Measurements from ENCODE around the gene RAB11FIP4.

Gene RAB11FIP4

DNA sequence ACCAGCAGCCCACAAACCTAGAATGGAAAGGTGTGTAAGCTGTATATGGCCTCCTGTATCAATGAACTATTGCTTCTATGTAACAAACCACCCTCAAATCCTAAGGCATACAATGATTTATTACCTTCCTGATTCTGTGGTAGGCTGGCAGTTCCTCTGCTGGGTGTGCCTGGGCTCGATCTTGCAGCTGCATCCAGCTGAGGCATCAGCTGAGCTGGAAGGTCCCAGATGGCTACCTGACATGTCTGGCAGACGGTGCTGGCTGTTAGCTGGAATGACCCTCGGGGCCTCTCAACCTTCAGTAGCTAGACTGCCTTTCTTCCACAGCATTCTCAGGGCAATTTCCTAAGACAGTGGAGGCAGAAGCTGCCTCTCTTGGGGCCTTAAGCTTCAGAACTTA, 152.7 kb downstream of the RAB11FIP4 start:
- DNase-seq (ENCODE audit: low read depth in 2 of 2) = no peak

- DNase-seq (ENCODE audit: low read depth in 2 of 2) = no peak
These were observed 155.2 kb downstream of the RAB11FIP4 start for GRCh38 chr17:31546650-31547049.

DNA sequence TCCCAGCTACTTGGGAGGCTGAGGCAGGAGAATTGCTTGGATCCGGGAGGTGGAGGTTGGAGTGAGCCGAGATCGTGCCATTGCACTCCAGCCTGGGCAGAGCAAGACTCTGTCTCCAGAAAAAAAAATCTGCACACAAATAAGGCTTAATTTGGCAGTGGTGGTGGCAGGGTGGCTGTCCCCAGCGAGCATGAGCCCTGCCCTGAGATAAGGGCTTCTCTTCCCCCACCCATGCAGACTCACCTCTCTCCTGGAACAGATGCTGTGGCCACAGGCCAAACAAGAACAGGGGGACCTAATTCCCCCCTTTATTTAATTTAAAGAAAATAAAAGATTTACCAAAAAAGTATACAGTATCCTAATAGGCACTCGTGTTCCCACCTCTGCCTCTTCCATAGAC, 157.2 kb downstream of the RAB11FIP4 start:
- no peak for DNase-seq (ENCODE audit: low read depth in 2 of 2)

- no peak for DNase-seq (ENCODE audit: low read depth in 2 of 2)
These were observed 157.6 kb downstream of the RAB11FIP4 start for GRCh38 chr17:31549121-31549524.

DNA sequence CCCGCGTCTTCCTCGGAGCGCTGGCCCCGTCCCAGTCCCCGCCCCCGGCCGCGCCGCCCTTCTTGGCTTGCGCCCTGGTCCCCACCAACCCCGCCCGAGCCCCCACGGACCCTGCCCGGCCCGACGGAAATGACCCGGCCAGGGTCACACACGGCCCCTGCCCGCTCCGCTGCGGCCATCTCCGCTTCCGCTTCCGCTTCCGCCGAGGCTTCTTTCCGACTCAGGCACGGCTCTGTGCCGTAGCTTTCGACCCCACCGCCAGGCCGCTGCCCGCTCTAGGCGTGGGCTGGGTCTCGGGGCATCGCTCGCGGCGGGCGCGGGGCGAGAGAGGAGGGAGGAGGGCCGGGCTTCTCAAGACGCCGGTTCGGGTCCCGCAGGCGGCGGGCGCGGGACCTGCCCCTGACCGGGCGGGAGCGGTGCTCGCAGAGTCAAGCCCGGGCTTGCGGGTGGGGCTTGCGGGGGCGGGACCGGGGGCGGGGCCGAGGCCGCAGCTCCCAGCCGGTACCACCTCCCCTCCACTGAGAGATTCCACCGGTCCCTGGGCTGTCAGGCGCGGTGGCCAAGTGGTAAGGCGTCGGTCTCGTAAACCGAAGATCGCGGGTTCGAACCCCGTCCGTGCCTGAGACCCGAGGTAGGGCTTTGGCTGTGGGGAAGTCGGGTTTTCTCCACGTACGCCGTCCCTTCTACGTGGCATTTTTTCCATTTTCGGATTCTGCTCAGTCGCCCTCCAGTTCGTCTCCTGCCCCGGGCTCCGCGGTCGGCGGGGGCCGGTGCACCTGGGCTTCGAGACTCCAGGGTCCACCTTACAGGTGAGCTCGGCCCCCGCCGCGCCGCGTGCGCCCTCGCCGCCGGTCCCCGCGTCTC, 158.3 kb downstream of the RAB11FIP4 start:
- peak; percentile 97 to 99 for DNase-seq (ENCODE audit: low read depth in 2 of 2)

GRCh38 chr17:31550389-31551056, 159.0 kb downstream of the RAB11FIP4 start:
- no peak for DNase-seq (ENCODE audit: low read depth in 2 of 2)

GRCh38 chr17:31552568-31552967, 161.1 kb downstream of the RAB11FIP4 start:
- no peak for DNase-seq (ENCODE audit: low read depth in 2 of 2)

DNA sequence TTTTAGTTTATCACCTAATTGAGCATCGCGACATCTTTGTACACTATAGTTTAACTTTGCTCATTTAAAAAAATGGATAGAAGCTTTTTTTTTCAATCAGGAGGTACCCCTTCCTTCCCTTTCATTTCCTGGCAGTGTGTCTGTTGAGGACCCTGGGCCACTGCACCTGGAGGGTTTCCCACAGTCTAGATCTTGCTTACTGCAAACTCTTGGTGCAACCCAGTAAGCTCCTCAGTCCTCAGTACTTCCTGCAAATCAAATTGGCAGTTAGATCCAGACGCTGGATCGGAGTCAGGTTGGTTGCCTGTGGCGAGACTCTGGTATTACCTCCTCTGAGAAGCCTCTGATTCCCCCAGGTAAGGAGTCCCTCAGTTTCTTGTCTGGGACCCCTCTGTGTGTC, 162.0 kb downstream of the RAB11FIP4 start:
- no peak for DNase-seq (ENCODE audit: low read depth in 2 of 2)

- no peak for DNase-seq (ENCODE audit: low read depth in 2 of 2)
These were observed 163.5 kb downstream of the RAB11FIP4 start for GRCh38 chr17:31554930-31555329.

- DNase-seq (ENCODE audit: low read depth in 2 of 2) = no peak
These were observed 165.6 kb downstream of the RAB11FIP4 start for GRCh38 chr17:31556969-31557645.

DNA sequence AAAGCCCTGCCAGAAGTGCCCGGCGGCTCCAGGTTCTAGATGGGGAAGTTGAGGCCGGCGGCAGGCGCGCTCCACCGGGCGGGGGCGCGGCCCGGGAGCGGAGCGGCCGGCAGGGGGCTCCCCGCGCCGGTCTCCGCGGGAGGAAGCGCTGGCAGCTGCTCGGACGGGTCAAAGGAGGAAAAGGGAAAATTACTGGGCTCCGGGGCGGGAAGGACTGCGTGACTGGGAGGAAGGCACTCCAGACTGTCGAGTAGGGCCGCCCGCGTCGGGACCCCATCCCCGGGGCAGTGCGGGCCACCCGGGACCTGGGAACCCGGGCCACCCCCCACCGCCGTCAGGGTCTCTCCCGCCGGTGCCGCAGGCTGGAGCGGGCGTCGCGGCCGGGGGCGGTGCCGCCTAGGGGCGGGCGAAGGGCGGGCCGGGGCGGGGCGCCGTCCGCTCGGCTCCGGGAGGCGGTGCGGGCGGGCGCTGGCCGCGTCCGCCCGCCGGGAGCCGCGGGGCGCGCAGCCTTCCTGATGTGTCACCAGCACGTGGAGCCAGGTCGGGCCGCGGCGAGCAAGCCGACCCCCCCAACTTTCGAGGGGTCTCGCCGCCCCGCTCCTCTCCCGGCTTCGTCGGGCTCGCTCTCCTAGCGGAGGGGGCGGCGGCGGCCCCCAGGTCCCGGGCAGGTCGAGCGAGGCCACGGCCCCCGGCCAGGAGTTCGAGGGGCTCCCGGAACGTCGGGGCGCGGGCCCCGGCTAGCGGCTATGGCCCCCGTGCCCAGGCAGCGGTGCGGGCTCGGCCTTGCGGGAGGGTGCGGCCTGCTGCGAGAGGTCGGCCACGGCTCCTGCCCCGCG, 167.5 kb downstream of the RAB11FIP4 start:
- peak; percentile 43 to 63 for DNase-seq (ENCODE audit: low read depth in 2 of 2)

DNA sequence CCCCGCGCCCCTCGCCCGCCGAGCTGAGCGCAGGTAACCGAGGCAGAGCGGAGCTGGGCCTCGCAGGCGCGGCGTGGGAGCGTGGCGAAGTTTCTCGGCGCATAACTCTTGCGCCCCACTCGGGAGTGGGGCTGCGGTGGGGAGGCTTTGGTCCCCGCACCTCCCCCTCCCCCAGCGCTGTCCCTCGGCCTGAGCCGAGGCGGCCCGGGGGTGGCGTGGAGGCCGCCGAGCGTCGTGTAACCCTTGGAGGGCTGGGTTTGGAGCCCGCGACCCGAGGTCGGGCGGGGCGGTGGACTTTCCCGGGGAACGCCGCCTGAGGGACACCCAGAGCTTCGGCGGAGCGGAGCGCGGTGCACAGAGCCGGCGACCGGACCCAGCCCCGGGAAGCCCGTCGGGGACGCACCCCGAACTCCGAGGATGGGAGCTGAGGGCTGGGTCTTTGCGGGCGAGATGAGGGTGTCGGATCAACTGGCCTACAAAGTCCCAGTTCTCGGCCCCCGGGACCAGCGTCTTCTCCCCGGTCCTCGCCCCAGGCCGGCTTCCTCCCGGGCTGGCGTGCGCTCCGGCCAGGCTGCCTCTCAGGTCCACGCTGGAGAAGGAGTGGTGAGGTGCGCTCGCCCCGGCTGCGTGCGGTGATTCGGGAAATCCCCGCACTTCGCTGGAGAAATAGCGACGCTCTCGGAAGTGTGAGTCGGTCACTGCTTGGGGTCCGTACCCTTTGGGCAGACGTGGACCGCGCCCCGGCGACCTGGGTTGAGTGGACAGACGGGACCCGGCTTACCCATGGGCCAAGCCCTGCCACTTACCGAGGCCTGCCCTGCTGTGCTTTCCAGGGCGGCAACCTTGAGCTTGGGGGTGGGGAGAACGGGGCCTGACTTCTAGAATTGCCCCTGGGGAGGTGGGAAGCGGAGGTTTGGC, 168.4 kb downstream of the RAB11FIP4 start:
- DNase-seq (ENCODE audit: low read depth in 2 of 2) = no peak

DNA sequence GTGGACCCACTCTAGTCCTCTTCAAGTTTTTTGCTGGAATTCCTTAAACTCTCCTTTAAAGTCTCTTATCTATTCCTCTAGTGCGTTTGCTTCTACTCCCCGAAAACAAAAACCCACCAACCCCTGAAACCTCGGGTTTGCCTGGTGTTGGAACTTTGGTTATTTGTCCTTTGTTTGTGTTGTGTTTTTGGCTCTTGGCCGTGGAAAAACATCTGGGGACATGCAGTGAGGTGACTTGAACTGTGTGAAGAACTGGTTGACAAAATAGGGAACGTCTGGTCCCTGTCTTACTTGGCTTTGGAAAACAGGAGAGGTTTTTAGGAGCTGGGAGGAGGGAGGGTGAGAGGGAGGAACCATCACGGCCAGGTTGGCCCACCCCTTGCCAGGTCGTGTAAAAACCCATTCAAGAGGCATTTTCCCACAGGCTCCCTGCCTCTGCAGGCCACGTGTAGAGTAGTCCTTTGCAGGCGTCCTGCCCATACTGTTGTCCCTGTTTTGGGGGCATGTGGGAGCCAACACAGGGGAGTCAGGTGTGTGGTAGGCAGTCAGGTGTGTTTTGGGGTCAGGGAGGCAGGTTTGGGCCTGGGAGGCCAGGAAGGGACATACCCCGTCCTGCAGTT, 169.3 kb downstream of the RAB11FIP4 start:
- DNase-seq (ENCODE audit: low read depth in 2 of 2) = no peak

- no peak for DNase-seq (ENCODE audit: low read depth in 2 of 2)
These were observed 170.2 kb downstream of the RAB11FIP4 start for GRCh38 chr17:31561469-31562375.

GRCh38 chr17:31562376-31562840, 170.9 kb downstream of the RAB11FIP4 start:
- no peak for DNase-seq (ENCODE audit: low read depth in 2 of 2)

GRCh38 chr17:31564291-31564690, 172.8 kb downstream of the RAB11FIP4 start:
- DNase-seq (ENCODE audit: low read depth in 2 of 2) = no peak

- no peak for DNase-seq (ENCODE audit: low read depth in 2 of 2)
These were observed 173.4 kb downstream of the RAB11FIP4 start for GRCh38 chr17:31564883-31565301.

GRCh38 chr17:31565652-31566051, 174.2 kb downstream of the RAB11FIP4 start:
- DNase-seq (ENCODE audit: low read depth in 2 of 2) = no peak
